HT-29 (cell line): ENCODE data around the gene NGFR. TPM values are rescaled to one million over a fixed set of nuclear protein-coding genes. Genes with fewer than 3 reads are reported as not detected.

Source experiments
- DNase-seq: peaks from one replicate; pipeline ENCODE4 v3.0.0-alpha.2; 2015; ENCODE audit warnings: low spot score
- total RNA-seq: library from RNA; depleted of rRNA; stranded (reverse); fragments of >200 nt; shearing (Covaris generic); gene quantifications from 2 replicates; pipeline ENCODE4 v1.2.3, GENCODE V29; 2014

The NGFR gene
- total RNA-seq, 1 experiment from 2014 or later = not detected

- peak; percentile 16 for DNase-seq
These were observed 20.2 kb downstream of the NGFR start for GRCh38 chr17:49515196-49515770.

GRCh38 chr17:49516180-49516579 is 21.1 kb downstream of the NGFR start:
- no peak for DNase-seq

DNA sequence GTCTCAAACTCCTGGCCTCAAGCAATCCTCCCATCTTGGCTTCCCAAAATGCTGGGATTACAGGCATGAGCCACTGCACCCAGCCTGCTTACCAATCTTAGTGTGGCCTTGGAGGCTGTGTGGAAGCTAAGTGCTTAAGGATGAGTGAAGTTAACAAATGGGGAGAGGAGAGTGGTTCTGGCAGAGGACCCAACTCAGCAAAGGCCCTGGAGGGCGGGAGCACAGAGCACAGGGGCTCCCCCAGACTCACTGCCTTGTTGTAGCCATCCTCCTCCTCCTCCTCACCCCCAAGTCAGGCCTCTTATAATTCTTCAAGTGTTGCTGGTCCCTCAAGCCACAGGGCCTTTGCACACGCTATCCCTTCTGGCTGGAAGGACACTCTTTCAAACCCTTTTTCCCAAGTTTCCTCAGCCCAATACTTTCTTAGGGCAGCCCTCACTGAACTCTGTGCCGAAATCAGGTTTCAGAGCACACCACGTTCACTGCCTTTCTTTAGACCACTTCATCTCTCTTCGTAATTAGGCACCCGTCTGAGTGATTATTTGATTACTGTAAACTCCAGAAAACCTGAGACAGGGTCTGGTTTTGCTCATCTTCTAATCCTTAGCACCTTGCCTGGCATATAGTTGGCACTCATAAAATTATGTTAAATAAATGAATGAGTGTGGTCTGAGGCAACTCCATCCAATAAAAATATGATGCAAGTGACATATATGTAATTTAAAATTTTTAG is 23.4 kb downstream of the NGFR start:
- no peak for DNase-seq

- DNase-seq = no peak
These were observed 24.7 kb downstream of the NGFR start for GRCh38 chr17:49519781-49520180.

GRCh38 chr17:49520386-49521087 is 25.4 kb downstream of the NGFR start:
- DNase-seq = no peak

- no peak for DNase-seq
These were observed 26.0 kb downstream of the NGFR start for GRCh38 chr17:49521088-49521450.

- no peak for DNase-seq
These were observed 26.6 kb downstream of the NGFR start for GRCh38 chr17:49521471-49522356.

DNA sequence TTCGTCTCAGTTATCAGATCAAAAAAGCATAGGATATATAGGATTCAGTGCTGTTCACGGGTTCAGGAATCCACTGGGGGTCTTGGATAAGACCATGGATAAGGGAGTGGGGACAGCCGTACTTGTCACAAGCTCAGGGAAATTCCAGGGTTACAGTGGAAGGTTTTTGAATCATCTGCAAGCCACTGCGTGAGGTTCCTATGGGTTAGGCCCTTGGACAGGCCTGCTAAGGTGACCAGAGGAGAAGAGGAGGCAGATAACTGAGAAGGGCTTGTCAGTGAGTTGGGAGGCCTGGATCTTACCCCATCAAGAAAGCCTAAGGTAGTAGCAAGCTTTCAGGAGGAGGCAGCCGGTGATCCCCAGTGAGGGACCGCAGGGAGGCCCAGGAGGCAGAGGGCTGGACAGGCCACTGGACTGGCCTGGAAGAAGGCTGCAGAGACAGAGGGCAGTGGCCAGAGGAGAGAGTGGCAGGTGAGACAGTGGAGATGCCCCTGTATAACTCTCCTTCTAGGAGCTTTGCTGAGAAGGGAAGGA is 27.3 kb downstream of the NGFR start:
- no peak for DNase-seq

- DNase-seq = no peak
These were observed 28.1 kb downstream of the NGFR start for GRCh38 chr17:49523196-49523595.

DNA sequence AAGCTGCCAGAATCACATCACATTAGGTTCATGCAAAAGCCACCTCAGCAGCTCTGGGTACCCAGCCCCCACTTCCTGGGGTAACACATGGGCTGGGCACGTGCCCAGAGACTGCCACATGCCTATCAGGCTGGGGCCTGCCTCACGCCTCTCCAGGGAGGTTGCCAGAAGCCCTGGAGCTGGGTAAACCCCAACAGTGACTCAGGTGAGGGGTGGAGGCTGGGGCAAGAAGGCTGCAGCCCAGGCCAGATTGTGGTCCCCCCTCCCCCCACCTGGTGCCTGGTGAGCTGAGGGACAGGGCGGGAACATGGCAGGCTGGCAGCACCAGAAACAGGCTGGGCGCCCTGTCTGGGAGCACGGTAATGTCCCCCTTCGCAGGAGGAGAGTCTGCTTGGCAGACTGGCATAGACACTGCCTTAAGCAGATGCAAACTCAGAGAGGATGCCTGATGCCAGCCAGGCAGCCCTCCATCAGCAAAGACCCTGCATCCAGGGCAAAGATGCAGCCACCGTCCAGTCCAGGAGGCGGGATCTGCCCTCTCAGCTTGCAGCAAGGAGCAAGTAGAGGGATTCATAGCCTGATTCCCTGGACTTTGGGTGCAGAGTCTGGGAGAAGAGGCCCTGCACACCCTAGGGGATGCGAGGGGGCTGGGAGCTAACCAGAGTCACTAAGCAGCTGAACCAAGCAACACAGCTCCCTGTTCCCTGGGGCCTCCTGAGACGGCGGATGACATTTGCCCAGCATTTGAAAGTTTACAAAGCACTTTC is 28.8 kb downstream of the NGFR start:
- peak; percentile 31 for DNase-seq

DNA sequence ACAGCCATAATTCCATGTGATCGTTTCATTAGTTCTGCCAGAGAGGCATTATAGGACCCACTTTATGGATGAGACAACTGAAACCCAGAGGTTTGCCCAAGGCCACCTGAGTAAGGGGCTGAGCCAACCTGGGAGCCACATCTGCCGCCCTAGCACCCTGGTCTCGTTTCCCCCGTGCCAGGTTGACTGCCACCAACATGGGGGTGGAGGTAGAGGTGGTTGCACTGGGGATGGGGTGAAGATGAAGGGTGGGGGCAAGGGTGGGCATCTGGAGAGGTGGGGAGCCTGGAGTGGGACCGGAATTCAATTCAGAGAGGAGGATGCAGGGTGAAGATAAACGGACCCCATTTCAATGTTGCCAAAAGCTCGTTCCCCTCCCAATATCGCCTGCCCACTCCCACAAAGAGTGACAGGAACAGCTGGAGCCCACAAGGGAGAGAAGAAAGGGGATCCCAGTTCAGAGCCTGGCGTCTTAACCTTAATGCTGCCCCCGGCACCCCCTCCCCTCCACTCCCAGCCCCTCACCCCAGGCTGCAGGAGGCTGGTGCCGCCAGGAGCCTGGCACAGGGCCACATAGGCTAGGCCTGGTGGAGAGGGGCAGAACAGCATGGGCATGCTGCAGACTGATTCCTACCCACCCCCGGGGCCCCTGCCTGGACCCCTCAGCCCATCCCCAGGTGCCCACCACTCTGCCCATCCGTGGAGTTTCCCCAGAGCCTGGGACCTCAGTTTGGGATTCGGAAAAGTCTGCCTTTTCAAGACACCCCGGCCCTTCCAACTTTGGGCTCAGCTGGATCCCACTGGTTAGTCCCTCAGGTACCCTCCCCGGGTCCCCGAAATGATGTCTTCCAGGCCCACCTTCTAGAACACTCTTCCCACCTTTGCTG is 29.6 kb downstream of the NGFR start:
- DNase-seq = no peak

DNA sequence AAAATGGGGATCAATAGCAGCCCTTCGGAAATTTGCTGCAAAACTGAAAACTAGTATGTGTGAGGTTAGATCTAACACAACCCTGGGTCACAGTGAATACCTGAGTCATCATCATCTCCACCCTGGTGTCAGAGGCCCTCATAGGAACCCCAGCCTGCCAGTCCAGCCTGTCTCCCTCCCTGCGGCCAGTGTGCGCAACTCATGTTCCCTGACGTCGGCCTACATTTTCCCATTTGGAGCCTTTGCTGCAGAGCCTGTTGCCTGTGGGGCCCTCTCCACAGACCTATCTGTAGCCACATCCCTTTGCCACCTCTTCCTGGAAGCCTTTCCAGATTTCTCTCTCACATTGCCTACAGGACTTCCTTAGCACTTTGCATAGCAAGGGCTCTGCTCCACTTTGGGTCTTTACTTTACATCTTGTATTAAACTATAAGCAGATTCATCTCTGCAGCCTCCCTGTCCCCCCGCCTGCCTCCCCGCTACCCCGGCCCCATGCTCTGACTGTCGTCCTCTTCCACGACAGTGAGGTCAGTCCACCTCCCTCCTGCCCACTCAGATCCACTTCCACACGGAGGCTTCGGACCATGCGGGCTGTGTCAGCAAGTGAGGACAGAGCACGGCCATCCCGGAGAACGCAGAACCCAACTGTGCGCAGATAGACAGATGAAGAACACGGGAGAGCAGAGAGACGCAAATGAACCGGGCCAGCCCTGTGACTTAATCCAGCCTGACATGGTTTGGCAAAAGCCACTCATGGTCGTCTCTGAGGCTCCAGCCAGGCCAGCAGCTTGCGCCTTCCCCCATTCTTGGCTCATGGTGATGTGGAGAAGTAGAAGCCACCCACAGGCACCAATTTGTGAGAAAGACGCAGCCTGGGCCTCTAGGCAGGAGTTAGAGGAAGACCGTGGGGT is 31.0 kb downstream of the NGFR start:
- no peak for DNase-seq

GRCh38 chr17:49527927-49528651 is 33.0 kb downstream of the NGFR start:
- DNase-seq = no peak

DNA sequence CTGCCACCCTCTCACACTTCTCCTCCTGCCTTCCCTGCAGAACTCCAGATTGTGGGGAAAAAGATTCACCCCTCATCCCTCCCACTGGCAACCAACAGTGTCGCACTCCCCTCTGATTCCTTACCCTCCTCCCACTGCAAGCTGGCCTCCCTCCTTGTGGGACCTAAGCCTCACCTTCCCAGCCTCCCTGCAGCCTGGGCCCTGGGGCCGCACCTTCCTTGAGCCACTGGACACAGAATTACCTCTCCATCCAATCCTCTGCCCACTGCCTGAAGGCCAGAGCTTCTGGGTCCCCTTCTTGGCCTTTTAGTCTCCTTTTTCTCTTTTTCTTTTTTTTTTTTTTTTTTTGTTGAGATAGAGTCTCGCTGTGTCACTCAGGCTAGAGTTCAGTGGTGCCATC is 33.9 kb downstream of the NGFR start:
- no peak for DNase-seq

GRCh38 chr17:49530118-49530517 is 35.0 kb downstream of the NGFR start:
- no peak for DNase-seq

GRCh38 chr17:49543860-49544259 is 48.8 kb downstream of the NGFR start:
- DNase-seq = no peak

DNA sequence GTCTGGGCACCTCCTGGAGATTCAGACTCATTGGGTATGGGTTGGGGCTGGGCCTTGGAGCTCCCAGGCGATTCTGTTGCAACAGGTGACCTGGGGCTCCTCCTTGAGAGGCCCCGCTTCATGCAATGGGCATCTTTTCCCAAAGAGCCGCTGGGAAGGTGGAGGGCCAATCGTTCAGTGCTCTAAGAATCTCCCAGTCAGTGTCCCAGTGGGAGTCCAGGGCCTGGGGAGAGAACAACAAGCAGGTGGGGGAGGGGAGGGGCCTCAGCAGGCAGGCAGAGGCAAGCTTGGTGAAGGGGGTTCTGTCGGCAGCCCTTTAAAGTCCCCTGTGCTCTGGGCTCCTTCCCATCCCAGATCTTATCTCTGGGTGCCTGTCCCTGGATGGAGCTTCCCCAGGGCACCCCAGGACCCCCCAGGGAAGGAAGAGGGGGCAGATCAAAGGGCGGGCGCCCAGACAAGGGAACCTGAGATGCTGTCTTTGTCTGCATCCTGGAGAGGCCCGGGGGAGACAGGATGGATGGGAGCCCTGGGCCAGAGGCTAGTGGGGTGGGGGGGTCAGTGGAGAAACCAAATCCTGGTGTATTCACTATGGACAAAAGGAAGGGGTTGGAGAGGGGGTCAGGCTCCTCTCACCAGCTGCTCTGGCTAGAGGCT is 50.0 kb downstream of the NGFR start:
- DNase-seq = no peak
